ENCODE results near the gene FBP1.

DNA sequence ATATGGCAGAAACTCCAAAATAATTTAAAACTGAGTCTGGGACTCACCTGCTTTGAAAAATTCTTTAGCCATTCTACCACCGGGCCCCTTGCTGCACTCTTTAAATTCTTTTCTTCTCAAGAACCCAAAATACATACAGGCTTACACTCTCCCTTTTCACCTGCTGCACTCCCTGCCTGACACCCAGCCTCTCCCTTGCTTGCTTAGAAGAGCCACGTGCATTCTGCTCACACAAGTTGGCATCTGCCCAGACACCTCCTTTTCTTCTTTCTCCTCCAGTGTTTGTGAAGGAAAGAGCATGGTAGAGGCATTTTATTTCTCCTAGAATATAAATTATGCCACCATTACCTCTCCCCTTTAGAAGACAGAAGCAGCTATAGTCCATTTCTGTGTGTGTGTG, 48.1 kb upstream of the FBP1 start:
- no peak for TF ChIP-seq POLR2A (IDR thresholded peaks at IDR 0.05)
- TF ChIP-seq, protein P1, sequence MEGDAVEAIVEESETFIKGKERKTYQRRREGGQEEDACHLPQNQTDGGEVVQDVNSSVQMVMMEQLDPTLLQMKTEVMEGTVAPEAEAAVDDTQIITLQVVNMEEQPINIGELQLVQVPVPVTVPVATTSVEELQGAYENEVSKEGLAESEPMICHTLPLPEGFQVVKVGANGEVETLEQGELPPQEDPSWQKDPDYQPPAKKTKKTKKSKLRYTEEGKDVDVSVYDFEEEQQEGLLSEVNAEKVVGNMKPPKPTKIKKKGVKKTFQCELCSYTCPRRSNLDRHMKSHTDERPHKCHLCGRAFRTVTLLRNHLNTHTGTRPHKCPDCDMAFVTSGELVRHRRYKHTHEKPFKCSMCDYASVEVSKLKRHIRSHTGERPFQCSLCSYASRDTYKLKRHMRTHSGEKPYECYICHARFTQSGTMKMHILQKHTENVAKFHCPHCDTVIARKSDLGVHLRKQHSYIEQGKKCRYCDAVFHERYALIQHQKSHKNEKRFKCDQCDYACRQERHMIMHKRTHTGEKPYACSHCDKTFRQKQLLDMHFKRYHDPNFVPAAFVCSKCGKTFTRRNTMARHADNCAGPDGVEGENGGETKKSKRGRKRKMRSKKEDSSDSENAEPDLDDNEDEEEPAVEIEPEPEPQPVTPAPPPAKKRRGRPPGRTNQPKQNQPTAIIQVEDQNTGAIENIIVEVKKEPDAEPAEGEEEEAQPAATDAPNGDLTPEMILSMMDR (IDR thresholded peaks at IDR 0.05 in 4 of 5, conservative IDR thresholded peaks at IDR 0.05 in 1 of 5) = no peak
